ENCODE results near the gene PCDHGB5.
"Not testable (repeated sequence)": the region's sequence is repeated elsewhere in the genome, so short reads cannot be mapped to it uniquely, and the experiment has no call there.

PCDHGB5 gene

DNA sequence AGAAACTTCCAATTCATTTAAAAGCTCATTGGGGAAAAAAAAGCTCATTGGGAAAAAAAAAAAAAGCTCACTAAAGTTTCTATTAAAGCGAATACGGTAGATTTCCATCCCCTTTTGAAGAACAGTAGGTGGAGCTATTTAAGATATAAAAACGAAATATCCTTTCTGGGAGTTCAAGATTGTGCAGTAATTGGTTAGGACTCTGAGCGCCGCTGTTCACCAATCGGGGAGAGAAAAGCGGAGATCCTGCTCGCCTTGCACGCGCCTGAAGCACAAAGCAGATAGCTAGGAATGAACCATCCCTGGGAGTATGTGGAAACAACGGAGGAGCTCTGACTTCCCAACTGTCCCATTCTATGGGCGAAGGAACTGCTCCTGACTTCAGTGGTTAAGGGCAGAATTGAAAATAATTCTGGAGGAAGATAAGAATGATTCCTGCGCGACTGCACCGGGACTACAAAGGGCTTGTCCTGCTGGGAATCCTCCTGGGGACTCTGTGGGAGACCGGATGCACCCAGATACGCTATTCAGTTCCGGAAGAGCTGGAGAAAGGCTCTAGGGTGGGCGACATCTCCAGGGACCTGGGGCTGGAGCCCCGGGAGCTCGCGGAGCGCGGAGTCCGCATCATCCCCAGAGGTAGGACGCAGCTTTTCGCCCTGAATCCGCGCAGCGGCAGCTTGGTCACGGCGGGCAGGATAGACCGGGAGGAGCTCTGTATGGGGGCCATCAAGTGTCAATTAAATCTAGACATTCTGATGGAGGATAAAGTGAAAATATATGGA lies 32.8 kb downstream of the PCDHGB5 start, which contains the start of gene PCDHGA12:
PCDHGA12 (plus strand) TSS at position 176 of the 782 bp plus-strand sequence; CDS start at position 429, 253 bp downstream.
- in situ Hi-C loops (cut with MboI; ENCODE audit: low sequenced_read_pairs) = no loop called here
- H3K9me3 ChIP-seq = no peaks in the 10 kb centered on the region
- H3K4me1 ChIP-seq = no peaks in the 10 kb centered on the region
- no peak for DNase-seq (ENCODE audit: low spot score in 2 of 2)
- H3K36me3 ChIP-seq (replicated peaks) = no peaks in the 10 kb centered on the region
- no peaks in the 10 kb centered on the region for H3K27me3 ChIP-seq (ENCODE audit: low read depth)
- no peak within 1 kb of the TSS for H3K4me3 ChIP-seq

DNA sequence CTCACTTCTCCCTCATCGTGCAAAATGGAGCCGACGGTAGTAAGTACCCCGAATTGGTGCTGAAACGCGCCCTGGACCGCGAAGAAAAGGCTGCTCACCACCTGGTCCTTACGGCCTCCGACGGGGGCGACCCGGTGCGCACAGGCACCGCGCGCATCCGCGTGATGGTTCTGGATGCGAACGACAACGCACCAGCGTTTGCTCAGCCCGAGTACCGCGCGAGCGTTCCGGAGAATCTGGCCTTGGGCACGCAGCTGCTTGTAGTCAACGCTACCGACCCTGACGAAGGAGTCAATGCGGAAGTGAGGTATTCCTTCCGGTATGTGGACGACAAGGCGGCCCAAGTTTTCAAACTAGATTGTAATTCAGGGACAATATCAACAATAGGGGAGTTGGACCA lies 33.5 kb downstream of the PCDHGB5 start:
- H3K27me3 ChIP-seq (ENCODE audit: low read depth) = no peaks in the 10 kb centered on the region
- DNase-seq (ENCODE audit: low spot score in 2 of 2) = no peak
- no peak overlapping the region for H3K4me3 ChIP-seq
- H3K4me1 ChIP-seq = no peaks in the 10 kb centered on the region
- no peaks in the 10 kb centered on the region for H3K9me3 ChIP-seq
- in situ Hi-C loops (cut with MboI; ENCODE audit: low sequenced_read_pairs) = no loop called here
- H3K36me3 ChIP-seq (replicated peaks) = no peaks in the 10 kb centered on the region

DNA sequence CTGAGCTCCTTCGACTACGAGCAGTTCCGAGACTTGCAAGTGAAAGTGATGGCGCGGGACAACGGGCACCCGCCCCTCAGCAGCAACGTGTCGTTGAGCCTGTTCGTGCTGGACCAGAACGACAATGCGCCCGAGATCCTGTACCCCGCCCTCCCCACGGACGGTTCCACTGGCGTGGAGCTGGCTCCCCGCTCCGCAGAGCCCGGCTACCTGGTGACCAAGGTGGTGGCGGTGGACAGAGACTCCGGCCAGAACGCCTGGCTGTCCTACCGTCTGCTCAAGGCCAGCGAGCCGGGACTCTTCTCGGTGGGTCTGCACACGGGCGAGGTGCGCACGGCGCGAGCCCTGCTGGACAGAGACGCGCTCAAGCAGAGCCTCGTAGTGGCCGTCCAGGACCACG lies 34.6 kb downstream of the PCDHGB5 start:
- H3K4me1 ChIP-seq; DNase-seq (ENCODE audit: low spot score in 2 of 2); H3K27me3 ChIP-seq (ENCODE audit: low read depth); H3K4me3 ChIP-seq; H3K9me3 ChIP-seq; in situ Hi-C loops (cut with MboI; ENCODE audit: low sequenced_read_pairs); H3K36me3 ChIP-seq (replicated peaks): not testable (repeated sequence)

- H3K27me3 ChIP-seq (ENCODE audit: low read depth); H3K36me3 ChIP-seq (replicated peaks); in situ Hi-C loops (cut with MboI; ENCODE audit: low sequenced_read_pairs); DNase-seq (ENCODE audit: low spot score in 2 of 2); H3K4me3 ChIP-seq; H3K4me1 ChIP-seq; H3K9me3 ChIP-seq: not testable (repeated sequence)
Measured at GRCh38 chr5:141432726-141433125, 35.0 kb downstream of the PCDHGB5 start.

GRCh38 chr5:141434006-141434405 lies 36.3 kb downstream of the PCDHGB5 start:
- no peaks in the 10 kb centered on the region for H3K4me1 ChIP-seq
- H3K4me3 ChIP-seq = no peak overlapping the region
- in situ Hi-C loops (cut with MboI; ENCODE audit: low sequenced_read_pairs) = no loop called here
- no peak for DNase-seq (ENCODE audit: low spot score in 2 of 2)
- H3K9me3 ChIP-seq = no peaks in the 10 kb centered on the region
- no peaks in the 10 kb centered on the region for H3K36me3 ChIP-seq (replicated peaks)
- no peaks in the 10 kb centered on the region for H3K27me3 ChIP-seq (ENCODE audit: low read depth)

- Histone ChIP-seq H3K36me3 (replicated peaks) (no peaks in the 10 kb centered on the region), H3K4me3 (no peak overlapping the region), H3K9me3 (no peaks in the 10 kb centered on the region), H3K27me3 (ENCODE audit: low read depth) (no peaks in the 10 kb centered on the region), H3K4me1 (no peaks in the 10 kb centered on the region)
- DNase-seq (ENCODE audit: low spot score in 2 of 2) = no peak
- in situ Hi-C loops (cut with MboI; ENCODE audit: low sequenced_read_pairs) = no loop called here
Measured at GRCh38 chr5:141437221-141437620, 39.5 kb downstream of the PCDHGB5 start.

DNA sequence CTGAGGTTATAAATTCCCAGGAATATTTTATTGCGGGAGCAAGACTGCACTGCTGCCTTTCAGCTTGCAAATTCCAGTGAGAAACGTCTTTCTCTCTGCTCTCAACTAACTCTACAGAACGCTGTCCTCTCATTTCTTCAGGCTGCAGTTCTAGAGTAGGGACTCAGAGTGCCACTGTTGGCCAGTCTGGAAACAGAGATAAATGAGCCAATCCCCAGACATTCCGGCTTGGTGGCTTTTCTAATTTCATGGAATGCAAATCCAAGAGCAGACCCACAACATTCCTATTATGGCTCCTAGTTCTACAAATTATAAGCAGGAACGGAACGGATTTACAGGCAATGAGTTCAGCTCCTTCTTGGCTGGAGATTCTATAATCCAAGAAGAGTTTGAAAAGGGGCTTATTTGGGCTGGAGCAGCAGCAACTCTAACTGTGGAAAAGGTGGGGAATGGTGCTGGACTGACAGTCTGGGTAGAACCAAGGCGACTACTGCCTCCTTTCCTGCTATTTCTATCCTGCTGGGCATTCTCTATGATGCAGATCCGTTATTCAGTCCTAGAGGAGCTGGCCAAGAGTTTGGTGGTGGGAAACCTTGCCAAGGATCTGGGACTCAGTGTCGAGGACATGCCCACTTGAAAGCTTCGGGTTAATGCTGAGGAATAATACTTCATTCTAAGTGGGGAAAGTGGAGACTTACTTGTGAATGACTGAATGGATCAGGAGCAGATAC lies 41.8 kb downstream of the PCDHGB5 start:
- no peaks in the 10 kb centered on the region for H3K4me1 ChIP-seq
- no peak overlapping the region for H3K4me3 ChIP-seq
- no peaks in the 10 kb centered on the region for H3K27me3 ChIP-seq (ENCODE audit: low read depth)
- in situ Hi-C loops (cut with MboI; ENCODE audit: low sequenced_read_pairs) = no loop called here
- H3K9me3 ChIP-seq = no peaks in the 10 kb centered on the region
- no peak for DNase-seq (ENCODE audit: low spot score in 2 of 2)
- H3K36me3 ChIP-seq (replicated peaks) = no peaks in the 10 kb centered on the region

- no peaks in the 10 kb centered on the region for H3K36me3 ChIP-seq (replicated peaks)
Measured at GRCh38 chr5:141440341-141440740, 42.6 kb downstream of the PCDHGB5 start.

GRCh38 chr5:141441571-141442170 lies 43.9 kb downstream of the PCDHGB5 start:
- in situ Hi-C loops (cut with MboI; ENCODE audit: low sequenced_read_pairs) = no loop called here
- Histone ChIP-seq H3K9me3 (no peaks in the 10 kb centered on the region), H3K27me3 (ENCODE audit: low read depth) (no peaks in the 10 kb centered on the region), H3K4me1 (no peaks in the 10 kb centered on the region; the same call in 1 of the 2 replicates), H3K4me3 (no peak overlapping the region), H3K36me3 (replicated peaks) (no peaks in the 10 kb centered on the region)
- no peak for DNase-seq (ENCODE audit: low spot score in 2 of 2)

More at GRCh38 chr5:141440341-141440740, 42.6 kb downstream of the PCDHGB5 start:
- in situ Hi-C loops (cut with MboI; ENCODE audit: low sequenced_read_pairs) = no loop called here
- Histone ChIP-seq H3K9me3 (no peaks in the 10 kb centered on the region), H3K4me3 (no peak overlapping the region), H3K27me3 (ENCODE audit: low read depth) (no peaks in the 10 kb centered on the region), H3K4me1 (no peaks in the 10 kb centered on the region; the same call in 1 of the 2 replicates)
- DNase-seq (ENCODE audit: low spot score in 2 of 2) = no peak

All from HAP-1 (cell line).